ENCODE data around the gene SLC25A47.
"Not testable (repeated sequence)": the region's sequence is repeated elsewhere in the genome, so short reads cannot be mapped to it uniquely, and the experiment has no call there.

The SLC25A47 gene, protein sequence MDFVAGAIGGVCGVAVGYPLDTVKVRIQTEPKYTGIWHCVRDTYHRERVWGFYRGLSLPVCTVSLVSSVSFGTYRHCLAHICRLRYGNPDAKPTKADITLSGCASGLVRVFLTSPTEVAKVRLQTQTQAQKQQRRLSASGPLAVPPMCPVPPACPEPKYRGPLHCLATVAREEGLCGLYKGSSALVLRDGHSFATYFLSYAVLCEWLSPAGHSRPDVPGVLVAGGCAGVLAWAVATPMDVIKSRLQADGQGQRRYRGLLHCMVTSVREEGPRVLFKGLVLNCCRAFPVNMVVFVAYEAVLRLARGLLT

DNA sequence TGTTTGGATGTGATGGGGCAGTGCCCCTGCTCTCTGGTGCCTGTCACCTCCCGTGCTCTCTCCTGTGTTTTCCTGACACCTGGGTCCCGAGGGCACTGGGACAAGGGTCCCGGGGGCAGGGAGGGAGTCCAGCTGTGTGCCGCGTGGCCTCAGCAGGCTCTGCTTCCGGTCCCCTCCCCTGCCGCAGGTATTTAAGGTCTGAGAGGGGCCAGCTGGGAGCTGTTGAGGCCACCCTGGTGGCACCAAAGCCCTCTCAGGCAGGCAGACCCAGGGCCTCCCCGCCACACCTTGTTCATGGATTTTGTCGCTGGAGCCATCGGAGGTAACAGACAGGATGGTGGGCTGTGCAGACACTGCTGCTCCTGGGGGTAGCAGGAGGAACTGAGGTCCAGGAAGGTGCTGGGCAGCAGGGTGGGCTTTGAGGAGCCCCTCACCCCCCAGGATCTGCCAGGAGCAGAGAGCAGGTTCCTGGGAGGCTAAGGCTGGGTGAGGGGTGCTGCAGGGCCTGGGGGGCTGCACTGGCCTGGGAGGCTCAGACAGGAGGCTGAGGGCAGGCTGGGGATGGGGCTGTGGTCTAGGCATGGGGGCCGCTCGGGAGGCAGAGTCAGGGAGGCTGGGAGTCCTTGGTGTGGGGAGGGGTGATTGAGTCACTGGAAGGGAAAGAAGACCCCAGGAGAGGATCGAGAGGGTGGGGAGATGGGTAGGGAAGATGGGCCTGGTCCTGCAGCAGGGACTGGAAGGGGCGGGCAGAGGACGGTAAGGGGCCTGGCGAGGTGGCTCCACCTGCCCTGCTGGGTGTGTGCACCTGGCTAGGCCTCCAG, at the start of gene SLC25A47:
Gene SLC25A47, plus strand, starts transcription at position 219 of the 821 bp plus-strand sequence. Its CDS starts 76 bp downstream, at position 295.
- DNase-seq = no peak

DNA sequence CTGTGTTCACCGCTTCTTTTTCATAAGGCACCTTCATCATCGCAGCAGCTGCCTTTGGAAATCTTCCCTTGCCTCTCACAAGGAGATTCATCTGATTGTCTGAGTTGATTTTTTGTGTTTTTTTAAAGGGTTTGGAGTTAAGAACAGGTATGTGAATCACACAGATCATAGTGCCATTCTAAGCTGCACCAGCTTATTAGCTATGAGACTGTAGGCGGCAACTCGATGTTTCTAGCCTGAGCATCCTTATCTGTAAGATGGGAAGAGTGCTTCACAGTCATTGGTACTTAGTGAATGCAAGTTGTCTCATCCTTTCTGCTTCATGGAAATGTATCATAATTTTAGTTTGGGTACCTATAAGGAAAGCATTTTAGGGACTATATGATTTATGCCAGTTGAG, 48.9 kb upstream of the SLC25A47 start:
- DNase-seq = no peak

DNA sequence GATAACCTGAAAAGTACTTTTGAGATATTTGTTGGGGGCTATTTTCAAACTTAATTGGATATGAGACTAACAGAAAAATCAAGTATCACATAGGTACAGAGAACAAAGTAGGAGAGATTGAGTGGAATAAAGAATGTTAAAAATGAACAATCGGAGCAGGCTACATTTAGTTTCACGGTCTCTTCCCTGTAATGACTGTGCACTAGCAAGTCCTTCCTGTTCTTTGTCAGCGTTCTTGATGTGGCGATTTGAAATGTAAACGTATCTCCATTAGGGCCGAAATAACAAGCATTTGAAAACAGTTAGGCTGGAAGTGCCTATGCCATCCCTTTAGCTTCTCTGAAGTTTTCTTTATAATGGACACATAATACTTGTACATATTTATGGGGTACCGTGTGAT, 47.9 kb upstream of the SLC25A47 start:
- no peak for DNase-seq

DNA sequence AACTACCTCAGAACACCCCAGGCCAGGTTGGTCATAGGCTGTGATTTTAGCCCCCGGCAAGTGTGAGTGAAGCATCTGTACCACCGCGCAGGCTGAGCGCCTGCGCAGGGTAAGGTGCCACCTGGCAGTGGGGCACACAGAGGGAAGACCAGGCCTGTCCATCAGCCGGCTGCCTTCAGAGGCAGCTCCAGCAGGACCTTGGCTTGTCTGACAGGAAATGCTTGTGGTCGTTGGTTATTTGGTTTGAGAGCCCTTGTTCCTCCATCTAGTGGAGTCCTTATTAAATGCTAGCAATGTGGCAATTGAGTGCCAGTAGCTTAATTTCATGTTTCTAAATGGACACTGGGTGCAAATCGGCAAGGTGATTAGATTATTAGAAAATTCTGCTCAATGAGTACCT, 44.4 kb upstream of the SLC25A47 start:
- no peak for DNase-seq

DNA sequence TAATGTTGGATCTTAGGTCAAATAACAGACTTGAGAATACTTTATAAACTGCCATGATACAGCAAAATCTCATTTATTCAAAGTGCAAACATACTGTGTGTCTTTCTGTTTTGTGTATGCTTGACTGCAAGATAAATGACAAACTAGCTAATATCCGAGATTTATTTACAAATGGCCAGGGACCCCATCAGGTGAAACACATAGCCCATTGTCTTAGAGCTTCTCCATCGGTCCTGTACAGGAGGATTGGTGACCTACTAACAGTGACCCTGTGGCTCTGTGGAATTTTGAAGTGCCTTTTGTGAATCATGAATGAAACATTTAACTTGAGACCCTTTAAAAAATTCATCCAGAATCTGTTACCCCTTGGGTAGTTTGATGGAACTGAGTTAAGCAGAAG, 44.0 kb upstream of the SLC25A47 start:
- no peak for DNase-seq

DNA sequence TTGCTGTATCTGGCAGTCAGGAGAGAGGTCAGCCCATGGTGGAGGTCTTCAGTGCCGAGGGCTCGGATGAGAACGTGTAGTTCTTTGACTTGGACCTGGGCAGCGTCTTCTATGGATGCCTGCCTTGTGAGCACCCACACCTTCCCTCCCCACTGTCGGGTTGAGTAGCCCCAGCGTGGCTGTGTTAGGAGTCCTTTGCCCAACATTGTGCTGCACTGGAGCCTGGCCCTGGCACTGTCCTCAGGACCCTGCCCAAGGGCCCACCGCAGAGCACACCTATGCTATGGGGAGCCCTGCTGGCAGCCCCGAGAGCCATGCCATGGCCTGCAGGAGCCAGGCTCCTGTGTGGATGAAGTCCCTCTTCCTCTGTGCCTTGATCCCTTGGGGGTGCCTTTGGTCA, 43.6 kb upstream of the SLC25A47 start:
- no peak for DNase-seq

DNA sequence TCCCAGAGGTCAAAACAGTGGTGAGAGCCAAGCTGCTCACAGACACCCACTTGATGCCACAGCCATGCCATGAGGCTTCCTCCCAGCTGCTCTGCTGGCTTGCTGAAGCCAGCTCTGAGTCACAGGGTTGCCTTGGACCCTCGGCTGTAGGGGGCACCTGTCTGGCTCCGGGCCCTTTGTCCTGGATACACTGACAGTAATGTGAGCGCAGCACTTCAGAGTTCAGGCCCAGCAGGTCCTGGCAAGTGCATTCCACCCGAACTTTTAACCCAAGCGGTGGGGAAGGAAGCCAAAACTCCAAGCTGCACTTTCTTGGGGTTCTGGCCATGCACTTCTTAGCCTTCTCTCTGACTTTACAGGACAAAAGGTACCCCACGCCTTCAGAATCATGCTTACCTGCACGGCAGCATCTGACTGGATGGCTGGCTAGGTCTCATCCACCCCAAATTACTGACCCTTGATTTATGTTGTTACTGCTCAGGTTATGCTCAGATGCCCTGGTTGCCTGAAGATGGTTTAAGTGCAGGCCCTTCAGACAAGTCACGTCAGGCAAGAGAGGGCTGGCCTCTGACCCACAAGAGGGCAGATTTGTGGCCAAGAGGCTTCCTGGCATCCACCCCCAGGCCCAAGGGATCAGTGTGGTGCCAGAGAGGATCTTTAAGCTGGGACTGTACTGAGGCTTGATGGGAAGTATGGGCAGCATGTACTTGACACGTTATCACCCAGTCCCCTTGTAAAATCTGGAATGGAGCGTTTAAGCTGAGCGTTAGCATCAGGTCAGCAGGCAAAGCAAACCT, 41.7 kb upstream of the SLC25A47 start:
- no peak for DNase-seq

DNA sequence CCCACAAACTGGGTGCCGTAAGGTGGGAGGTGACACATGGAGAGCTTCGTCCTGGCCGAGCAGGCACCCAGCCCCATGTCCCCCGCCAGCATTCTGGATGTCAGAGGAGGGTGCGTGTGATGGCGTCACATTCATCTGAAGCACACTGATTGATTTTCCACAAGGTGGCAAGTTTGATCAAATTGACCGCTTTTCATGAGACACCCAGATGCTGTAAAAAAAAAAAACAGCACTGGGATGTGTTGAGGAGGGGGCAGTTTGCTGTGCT, 41.1 kb upstream of the SLC25A47 start:
- DNase-seq = no peak

DNA sequence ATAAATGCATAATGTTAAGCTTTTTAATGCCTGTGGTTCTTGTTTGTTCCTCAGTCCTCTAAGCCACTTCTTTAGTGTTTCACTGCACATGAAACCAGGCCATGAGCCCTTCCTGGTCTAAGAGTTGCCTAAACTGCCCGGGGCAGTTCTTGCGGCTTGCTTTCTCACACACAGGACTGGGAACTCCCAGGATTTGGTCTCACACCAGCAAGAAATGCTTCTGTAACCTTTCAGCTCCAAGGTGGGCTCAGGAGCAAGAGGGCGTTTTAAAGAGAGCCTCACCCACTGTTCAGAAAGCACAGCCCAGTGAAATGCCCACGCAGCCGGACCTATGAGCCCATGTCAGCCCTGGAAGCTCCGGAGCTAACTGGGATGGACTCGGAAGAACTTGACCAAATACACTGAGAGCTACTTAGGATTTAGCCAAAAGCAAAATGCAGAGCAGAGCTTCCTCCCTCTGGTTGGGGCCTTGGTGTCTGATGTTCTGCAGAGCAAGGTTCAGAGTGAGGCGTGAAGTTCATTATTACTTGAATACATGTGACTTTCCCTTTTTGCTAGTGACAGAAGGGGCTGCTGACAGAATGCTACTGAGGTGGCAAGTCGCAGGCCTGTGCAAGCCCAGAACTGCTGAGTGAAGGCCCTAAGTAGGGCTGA, 40.2 kb upstream of the SLC25A47 start:
- DNase-seq = no peak

DNA sequence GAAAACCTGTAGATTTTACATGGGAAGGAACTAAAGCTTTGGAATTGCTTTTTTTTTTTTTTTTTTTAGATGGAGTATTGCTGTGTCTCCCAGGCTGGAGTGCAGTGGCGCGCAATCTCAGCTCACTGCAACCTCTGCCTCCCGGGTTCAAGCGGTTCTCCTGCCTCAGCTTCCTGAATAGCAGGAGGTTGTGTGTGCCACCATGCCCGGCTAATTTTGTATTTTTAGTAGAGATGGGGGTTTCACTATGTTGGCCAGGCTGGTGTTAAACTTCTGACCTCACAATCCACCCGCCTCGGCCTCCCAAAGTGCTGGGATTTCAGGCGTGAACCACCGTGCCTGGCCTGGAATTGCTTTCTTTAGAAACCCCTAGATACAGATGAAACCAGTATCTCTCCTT, 39.7 kb upstream of the SLC25A47 start:
- DNase-seq = not testable (repeated sequence)

DNA sequence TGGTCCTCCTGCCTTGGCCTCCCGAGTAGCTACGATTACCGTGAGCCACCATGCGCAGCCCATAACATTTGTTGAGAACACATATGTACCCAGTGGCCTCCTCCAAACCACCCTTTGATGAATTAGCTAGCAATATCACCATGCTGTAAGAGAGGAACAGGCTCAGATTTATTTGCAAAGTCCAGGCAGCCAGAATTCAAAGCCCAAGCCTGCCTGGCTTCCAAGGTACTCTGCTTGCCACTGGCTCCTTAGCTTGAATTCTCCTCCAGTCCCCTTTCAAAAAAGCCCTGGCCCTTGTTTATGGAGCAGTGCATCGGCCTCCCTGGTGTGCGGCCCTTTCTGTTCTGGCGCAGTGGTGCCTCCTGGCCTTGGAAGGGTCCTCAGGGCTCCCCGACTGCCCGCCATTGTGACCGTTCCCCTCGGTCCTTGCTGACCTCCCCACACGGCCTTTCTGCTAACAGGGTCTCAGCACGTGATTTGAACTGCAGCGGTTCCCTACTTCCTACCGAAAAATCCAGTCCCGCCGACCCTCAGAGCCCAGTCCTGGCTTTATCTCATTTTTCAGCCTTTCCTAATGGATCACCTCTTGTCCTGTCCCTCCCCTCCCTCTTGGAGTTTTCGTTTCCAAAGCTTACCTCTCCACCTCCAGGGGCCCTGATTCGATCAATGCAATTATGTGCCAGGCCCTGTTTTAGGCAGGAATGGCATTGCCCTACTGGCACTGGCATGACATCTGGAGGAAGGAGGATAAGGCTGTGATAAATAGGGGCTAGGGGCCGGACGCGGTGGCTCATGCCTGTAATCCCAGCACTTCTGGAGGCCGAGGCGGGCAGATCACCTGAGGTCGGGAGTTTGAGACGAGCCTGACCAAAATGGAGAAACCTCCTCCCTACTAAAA, 38.9 kb upstream of the SLC25A47 start:
- no peak for DNase-seq

DNA sequence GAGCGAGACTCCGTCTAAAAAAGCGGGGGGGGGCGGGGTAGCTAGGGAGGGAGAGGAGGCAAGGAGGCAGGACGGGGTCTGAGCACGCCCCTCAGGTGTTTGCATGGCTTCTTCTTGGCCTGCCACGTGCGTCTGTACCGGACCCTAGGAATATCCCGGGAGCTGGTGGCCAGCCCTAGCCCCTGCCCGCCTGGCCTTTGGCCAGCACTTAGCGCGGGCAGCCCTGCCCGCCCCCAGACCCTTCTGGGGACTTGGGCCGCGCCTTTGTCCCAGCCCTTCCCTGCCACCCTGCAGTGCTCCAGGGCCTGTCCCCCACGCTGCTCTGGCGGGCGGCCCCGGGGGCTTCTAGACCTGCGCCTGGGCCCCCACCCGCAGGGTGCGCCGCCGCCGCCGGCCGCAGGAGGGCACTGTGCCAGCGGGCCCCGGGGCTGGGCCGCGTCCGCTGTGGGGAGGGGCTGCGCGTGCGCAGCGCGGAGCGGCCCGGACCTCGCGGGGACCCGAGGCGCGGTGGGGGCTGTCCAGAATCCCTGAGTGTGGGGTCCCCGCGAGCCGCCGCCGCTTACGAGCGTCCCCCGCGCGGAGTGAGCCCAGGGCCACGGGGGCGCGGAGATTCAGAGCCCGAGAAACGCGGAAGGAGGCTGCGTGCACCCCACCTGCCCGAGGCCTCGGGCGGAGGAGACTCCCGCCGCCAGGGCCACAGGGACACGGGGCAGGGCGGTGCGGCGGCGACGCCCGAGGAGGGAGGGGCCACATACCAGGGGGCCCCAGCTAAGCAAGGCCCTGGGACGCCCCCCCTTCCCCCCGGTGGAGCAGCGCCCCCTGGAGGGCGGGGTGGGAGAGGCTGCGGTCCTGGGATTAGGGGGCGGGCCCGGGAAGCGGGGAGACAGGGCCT, 37.9 kb upstream of the SLC25A47 start:
- peak; percentile 83 for DNase-seq

DNA sequence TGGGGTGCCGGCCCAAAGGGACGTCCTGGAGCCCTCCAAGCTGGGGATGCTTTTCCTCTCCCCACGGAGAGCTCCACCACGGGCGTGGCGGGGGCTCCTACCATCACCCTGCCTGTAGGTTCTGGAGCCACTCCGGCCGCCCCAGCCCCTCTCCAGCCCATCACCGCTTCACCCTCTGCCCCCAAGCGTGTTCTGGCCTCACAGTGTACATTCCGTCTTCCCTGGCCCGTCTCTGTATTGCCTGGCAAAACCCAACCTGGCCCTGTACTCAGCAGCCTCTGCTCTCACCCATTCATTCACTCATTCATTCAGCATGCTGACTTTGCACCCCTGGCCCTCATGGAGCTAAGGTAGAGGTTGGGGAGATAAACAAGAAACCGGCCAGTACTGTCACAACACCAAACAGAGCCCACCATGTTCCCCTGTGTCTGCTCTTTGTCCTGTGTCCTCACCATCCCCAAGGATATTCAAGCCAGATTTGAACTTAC, 37.2 kb upstream of the SLC25A47 start:
- no peak for DNase-seq

DNA sequence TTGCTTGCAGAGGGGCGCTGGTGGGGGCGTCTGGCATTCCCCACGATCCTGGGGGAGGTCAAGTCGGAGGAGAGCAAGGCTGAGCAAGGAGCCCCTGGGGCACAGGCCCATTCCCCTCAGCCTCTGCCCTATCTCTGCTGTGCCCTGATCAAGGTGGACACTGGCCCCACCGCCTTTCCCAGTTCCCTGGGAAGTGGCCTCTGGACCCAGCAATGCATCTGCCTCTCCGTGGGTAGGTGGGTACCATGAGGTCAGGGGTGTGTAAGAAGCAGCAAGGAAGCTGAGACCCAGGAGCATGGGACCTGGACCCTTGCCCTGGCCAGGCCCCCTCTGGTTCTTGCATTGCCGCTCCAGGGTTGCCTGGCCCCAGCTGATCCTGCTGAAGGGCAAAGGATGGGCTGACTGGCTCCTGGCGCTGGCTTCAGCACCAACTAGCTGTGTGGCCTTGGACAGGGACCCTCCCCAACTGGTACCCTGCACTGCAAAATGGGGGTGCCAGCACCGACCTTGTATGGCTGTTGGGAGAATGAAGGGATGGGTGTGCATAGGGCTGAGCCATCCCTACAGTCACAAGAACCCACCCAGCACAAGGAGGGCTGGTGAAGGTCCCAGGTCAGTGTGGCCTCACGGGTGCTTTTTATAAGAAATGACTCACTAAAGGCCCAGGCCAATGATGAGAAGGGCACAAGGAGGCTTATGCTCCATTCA, 36.5 kb upstream of the SLC25A47 start:
- no peak for DNase-seq

DNA sequence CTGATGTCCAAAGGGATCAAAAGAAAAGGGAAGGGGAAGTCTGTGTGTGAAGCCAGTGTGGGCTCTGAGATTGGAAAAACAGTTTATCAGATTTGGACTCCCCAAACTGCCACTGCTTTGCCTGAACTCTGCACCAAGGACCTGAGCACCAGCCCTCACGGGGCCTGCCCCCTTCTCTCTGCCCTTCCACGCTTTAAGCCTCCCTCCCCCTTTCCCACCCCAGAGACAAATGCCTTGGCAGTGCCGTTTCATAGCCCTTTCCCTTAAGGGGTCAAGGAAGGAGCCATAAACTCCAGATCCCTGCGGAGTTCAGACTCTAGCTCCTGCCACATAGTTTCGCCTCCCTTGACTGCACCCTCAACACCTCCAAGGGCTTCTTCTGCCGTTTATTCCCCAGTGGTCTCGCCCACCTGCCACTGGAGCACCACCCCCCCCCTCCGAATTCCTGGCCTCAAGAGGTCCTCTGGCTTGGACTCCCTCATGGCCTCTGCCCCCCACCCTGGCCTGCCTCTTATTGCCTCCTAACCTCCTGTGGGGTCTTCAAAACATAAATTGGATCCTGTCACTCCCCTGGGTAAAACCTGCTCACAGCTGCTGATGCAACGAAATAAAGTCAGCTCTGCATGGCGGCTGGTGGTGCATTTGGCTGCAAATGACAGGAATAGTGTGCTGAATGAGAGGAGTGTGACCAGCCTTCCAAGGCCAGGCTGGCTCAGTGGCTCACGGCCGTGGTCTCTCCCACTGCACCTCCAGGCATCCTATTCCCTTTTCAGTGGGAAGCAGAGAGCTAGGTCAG, 35.7 kb upstream of the SLC25A47 start:
- DNase-seq = no peak

DNA sequence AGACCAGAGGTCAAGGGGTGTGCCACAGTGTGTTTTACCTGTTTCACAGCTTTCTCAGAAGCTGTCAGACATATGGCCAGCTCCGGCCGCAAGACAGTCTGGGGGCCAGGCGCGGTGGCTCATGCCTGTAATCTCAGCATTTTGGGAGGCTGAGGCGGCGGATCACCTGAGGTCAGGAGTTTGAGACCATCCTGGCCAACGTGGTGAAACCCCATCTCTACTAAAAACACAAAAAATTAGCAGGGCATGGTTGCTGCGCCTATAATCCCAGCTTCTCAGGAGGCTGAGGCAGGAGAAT, 35.2 kb upstream of the SLC25A47 start:
- not testable (repeated sequence) for DNase-seq

DNA sequence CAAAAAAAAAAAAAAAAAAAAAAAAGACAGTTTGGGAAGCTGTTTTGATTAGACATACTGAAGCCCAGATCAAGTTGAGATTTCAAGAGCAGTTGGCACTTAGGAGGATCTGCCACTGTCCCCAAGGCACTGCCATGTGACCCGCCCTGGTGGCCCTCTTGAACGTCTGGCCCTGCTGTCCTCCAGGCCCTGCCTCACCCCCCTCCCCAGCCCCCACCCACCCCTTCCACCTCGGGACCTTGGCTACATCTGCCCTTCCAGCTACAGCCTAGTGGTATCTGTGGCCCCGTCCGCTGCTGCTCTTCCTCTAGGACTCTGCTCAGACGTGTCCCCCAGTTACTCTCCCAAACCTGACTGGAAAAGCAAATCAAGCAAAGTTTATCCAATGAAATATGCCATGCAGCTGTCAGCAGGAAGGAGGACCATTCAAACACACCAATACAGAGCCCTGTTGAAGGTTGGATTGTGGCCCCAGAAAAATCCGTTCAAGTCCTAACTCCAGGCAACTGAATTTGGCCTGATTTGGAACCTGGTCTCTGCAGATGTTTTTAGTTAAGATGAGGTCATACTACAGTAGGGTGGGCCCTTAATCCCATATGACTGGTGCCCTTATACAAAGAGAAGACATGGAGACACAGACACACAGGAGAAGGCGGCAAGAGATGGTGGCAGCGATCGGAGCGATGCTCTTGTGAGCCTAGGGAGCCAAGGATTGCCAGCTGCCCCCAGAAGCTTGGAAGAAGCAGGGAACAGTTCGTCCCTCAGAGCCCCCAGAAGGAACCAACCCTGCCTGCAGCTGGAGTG, 34.6 kb upstream of the SLC25A47 start:
- DNase-seq = no peak

DNA sequence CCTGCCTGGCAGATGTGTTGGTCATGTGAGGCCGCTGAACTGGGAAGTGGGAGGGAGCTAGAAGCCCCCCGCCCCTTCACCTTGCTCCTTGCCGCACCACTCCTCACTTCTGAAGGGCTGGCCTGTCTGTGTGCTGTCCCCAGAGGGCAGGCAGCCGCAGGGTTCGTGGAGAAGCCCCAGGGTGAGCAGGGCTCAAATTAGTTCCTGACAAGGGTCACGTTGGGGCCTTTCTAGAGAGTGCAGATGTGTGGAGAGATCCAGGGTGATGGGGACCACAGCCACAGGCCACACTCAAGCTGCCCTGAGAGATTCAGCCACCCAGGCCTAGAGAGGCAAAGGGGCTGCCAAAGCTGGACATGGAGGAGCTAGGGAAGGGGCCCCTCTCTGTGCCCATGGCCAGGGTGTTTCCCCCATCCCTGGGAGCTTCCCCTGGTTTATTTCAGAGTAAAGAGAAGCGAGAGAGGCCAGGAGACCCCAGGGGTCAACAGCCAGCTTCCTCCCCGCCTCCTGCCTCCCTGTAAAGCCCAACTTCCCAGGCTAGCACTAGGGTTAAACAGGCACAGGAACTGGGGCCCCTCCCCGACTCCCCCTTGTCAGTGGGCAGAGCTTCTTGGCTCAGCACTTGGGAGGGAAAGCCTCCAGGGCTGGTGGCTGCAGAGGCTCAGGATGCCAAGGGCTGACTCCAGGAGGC, 33.1 kb upstream of the SLC25A47 start:
- no peak for DNase-seq
